ENCODE data around the gene HMCN2. TPM values are rescaled to one million over a fixed set of nuclear protein-coding genes. Genes with fewer than 3 reads are reported as not detected.

The HMCN2 gene
- total and polyA plus RNA-seq, 4 donors: 0.25 to 14.8 (median 4.6) TPM

- Histone ChIP-seq H3K36me3 (ENCODE audit: control insufficient read depth in 1 of 2, insufficient read depth in 2 of 2, low read length in 1 of 2) (no peaks in the 10 kb centered on the region), H3K9me3 (ENCODE audit: control insufficient read depth, low read length) (peaks cover 2% of the 10 kb centered on the region), H3K4me1 (ENCODE audit: control insufficient read depth in 1 of 2, insufficient read depth in 2 of 2, low read length in 2 of 2) (no peaks in the 10 kb centered on the region), H3K27me3 (ENCODE audit: control insufficient read depth in 1 of 2, insufficient read depth in 2 of 2, low read length in 1 of 2) (no peaks in the 10 kb centered on the region), H3K27ac (ENCODE audit: low read depth in 1 of 2, low read length in 2 of 2) (no peak overlapping the region), H3K4me3 (ENCODE audit: low read length in 2 of 2) (peak overlapping the region in 1 of 2 donors; percentile 72)
- intact Hi-C loops (cut with DNase I): no loop called here
- DNase-seq (no peak), ATAC-seq (ENCODE audit: low FRiP score) (no peak)
- WGBS, 2 donors: 45 to 46% methylated on average over 14 of the region's 14 CpGs
Observed at GRCh38 chr9:130443840-130444492, 178.4 kb downstream of the HMCN2 start.

GRCh38 chr9:130444565-130445221 lies 179.1 kb downstream of the HMCN2 start, which contains the start of gene ASS1:
Gene ASS1 (plus strand): TSS chr9:130444961. CDS start chr9:130452229, 7,268 bp downstream.
- peak; percentile 81 for ATAC-seq (ENCODE audit: low FRiP score)

GRCh38 chr9:130445268-130445983 lies 179.9 kb downstream of the HMCN2 start:
- peak; percentile 79 for ATAC-seq (ENCODE audit: low FRiP score)
- whole genome bisulfite sequencing, 2 donors: 2 to 3% methylated on average over 30 of the region's 30 CpGs
- intact Hi-C loops (cut with DNase I): no loop called here
- peak; percentile 85 to 90 for DNase-seq
- peaks cover 2% of the 10 kb centered on the region for H3K9me3 ChIP-seq (ENCODE audit: control insufficient read depth, low read length)
- peak overlapping the region in 1 of 2 donors; percentile 65 for H3K27ac ChIP-seq (ENCODE audit: low read depth in 1 of 2, low read length in 2 of 2)
- no peaks in the 10 kb centered on the region for H3K4me1 ChIP-seq (ENCODE audit: control insufficient read depth in 1 of 2, insufficient read depth in 2 of 2, low read length in 2 of 2)
- no peaks in the 10 kb centered on the region for H3K36me3 ChIP-seq (ENCODE audit: control insufficient read depth in 1 of 2, insufficient read depth in 2 of 2, low read length in 1 of 2)
- H3K4me3 ChIP-seq (ENCODE audit: low read length in 2 of 2): peak overlapping the region; percentile 19 to 72
- H3K27me3 ChIP-seq (ENCODE audit: control insufficient read depth in 1 of 2, insufficient read depth in 2 of 2, low read length in 1 of 2): no peaks in the 10 kb centered on the region

More at GRCh38 chr9:130444565-130445221, 179.1 kb downstream of the HMCN2 start, which contains the start of gene ASS1:
- intact Hi-C loops (cut with DNase I): no loop called here
- H3K4me1 ChIP-seq (ENCODE audit: control insufficient read depth in 1 of 2, insufficient read depth in 2 of 2, low read length in 2 of 2): no peaks in the 10 kb centered on the region
- H3K27me3 ChIP-seq (ENCODE audit: control insufficient read depth in 1 of 2, insufficient read depth in 2 of 2, low read length in 1 of 2): no peaks in the 10 kb centered on the region
- peak; percentile 72 to 90 for DNase-seq
- peaks cover 2% of the 10 kb centered on the region for H3K9me3 ChIP-seq (ENCODE audit: control insufficient read depth, low read length)
- H3K27ac ChIP-seq (ENCODE audit: low read depth in 1 of 2, low read length in 2 of 2): peak within 1 kb of the TSS in 1 of 2 donors; percentile 65
- H3K4me3 ChIP-seq (ENCODE audit: low read length in 2 of 2): peak within 1 kb of the TSS; percentile 19 to 72
- WGBS, 2 donors: 0 to 1% methylated on average over 47 to 66 of the region's 66 CpGs
- no peaks in the 10 kb centered on the region for H3K36me3 ChIP-seq (ENCODE audit: control insufficient read depth in 1 of 2, insufficient read depth in 2 of 2, low read length in 1 of 2)

- Histone ChIP-seq H3K27ac (ENCODE audit: low read depth in 1 of 2, low read length in 2 of 2) (peak overlapping the region in 1 of 2 donors; percentile 65), H3K9me3 (ENCODE audit: control insufficient read depth, low read length) (no peaks in the 10 kb centered on the region), H3K4me3 (ENCODE audit: low read length in 2 of 2) (peak overlapping the region in 1 of 2 donors; percentile 72), H3K4me1 (ENCODE audit: control insufficient read depth in 1 of 2, insufficient read depth in 2 of 2, low read length in 2 of 2) (no peaks in the 10 kb centered on the region), H3K27me3 (ENCODE audit: control insufficient read depth in 1 of 2, insufficient read depth in 2 of 2, low read length in 1 of 2) (no peaks in the 10 kb centered on the region), H3K36me3 (ENCODE audit: control insufficient read depth in 1 of 2, insufficient read depth in 2 of 2, low read length in 1 of 2) (no peaks in the 10 kb centered on the region)
- intact Hi-C loops (cut with DNase I): no loop called here
- WGBS, 2 donors: 10 to 12% methylated on average over 16 of the region's 16 CpGs
- peak; percentile 69 for ATAC-seq (ENCODE audit: low FRiP score)
- peak; percentile 89 to 94 for DNase-seq
Observed at GRCh38 chr9:130446101-130446861, 180.7 kb downstream of the HMCN2 start.

GRCh38 chr9:130447193-130447816 lies 181.7 kb downstream of the HMCN2 start:
- intact Hi-C loops (cut with DNase I): no loop called here
- Histone ChIP-seq H3K36me3 (ENCODE audit: control insufficient read depth in 1 of 2, insufficient read depth in 2 of 2, low read length in 1 of 2) (no peaks in the 10 kb centered on the region), H3K4me3 (ENCODE audit: low read length in 2 of 2) (no peak overlapping the region), H3K27me3 (ENCODE audit: control insufficient read depth in 1 of 2, insufficient read depth in 2 of 2, low read length in 1 of 2) (no peaks in the 10 kb centered on the region), H3K27ac (ENCODE audit: low read depth in 1 of 2, low read length in 2 of 2) (no peak overlapping the region), H3K9me3 (ENCODE audit: control insufficient read depth, low read length) (no peaks in the 10 kb centered on the region), H3K4me1 (ENCODE audit: control insufficient read depth in 1 of 2, insufficient read depth in 2 of 2, low read length in 2 of 2) (no peaks in the 10 kb centered on the region)
- DNase-seq: no peak
- no peak for ATAC-seq (ENCODE audit: low FRiP score)
- WGBS, 2 donors: 93% methylated on average over 12 of the region's 12 CpGs

- Histone ChIP-seq H3K27me3 (ENCODE audit: control insufficient read depth in 1 of 2, insufficient read depth in 2 of 2, low read length in 1 of 2) (no peaks in the 10 kb centered on the region), H3K4me3 (ENCODE audit: low read length in 2 of 2) (no peak overlapping the region), H3K9me3 (ENCODE audit: control insufficient read depth, low read length) (no peaks in the 10 kb centered on the region), H3K36me3 (ENCODE audit: control insufficient read depth in 1 of 2, insufficient read depth in 2 of 2, low read length in 1 of 2) (no peaks in the 10 kb centered on the region), H3K27ac (ENCODE audit: low read depth in 1 of 2, low read length in 2 of 2) (no peak overlapping the region), H3K4me1 (ENCODE audit: control insufficient read depth in 1 of 2, insufficient read depth in 2 of 2, low read length in 2 of 2) (no peaks in the 10 kb centered on the region)
- DNase-seq: no peak
- ATAC-seq (ENCODE audit: low FRiP score): no peak
- intact Hi-C loops (cut with DNase I): no loop called here
- 83 to 91% methylated on average over 12 of the region's 12 CpGs for WGBS, 2 donors
Observed at GRCh38 chr9:130448035-130448624, 182.6 kb downstream of the HMCN2 start.

- intact Hi-C loops (cut with DNase I): no loop called here
Observed at GRCh38 chr9:130448771-130449603, 183.4 kb downstream of the HMCN2 start.

More at GRCh38 chr9:130448771-130449603, 183.4 kb downstream of the HMCN2 start:
- Histone ChIP-seq H3K36me3 (ENCODE audit: control insufficient read depth in 1 of 2, insufficient read depth in 2 of 2, low read length in 1 of 2) (no peaks in the 10 kb centered on the region), H3K9me3 (ENCODE audit: control insufficient read depth, low read length) (no peaks in the 10 kb centered on the region), H3K4me1 (ENCODE audit: control insufficient read depth in 1 of 2, insufficient read depth in 2 of 2, low read length in 2 of 2) (no peaks in the 10 kb centered on the region), H3K4me3 (ENCODE audit: low read length in 2 of 2) (no peak overlapping the region), H3K27ac (ENCODE audit: low read depth in 1 of 2, low read length in 2 of 2) (no peak overlapping the region), H3K27me3 (ENCODE audit: control insufficient read depth in 1 of 2, insufficient read depth in 2 of 2, low read length in 1 of 2) (no peaks in the 10 kb centered on the region)
- ATAC-seq (ENCODE audit: low FRiP score): no peak
- 95 to 97% methylated on average over 10 of the region's 10 CpGs for WGBS, 2 donors
- DNase-seq: no peak

Data from aorta (tissue), 5 donors.